ENCODE measurements around the gene EHD3. TPM values are rescaled to one million over a fixed set of nuclear protein-coding genes. Genes with fewer than 3 reads are reported as not detected.
A peak's percentile ranks its signal among the peaks of the same experiment; 100 is the strongest.

EHD3 gene
- total RNA-seq, 1 donor from 2014 or later = 40.3 TPM

DNA sequence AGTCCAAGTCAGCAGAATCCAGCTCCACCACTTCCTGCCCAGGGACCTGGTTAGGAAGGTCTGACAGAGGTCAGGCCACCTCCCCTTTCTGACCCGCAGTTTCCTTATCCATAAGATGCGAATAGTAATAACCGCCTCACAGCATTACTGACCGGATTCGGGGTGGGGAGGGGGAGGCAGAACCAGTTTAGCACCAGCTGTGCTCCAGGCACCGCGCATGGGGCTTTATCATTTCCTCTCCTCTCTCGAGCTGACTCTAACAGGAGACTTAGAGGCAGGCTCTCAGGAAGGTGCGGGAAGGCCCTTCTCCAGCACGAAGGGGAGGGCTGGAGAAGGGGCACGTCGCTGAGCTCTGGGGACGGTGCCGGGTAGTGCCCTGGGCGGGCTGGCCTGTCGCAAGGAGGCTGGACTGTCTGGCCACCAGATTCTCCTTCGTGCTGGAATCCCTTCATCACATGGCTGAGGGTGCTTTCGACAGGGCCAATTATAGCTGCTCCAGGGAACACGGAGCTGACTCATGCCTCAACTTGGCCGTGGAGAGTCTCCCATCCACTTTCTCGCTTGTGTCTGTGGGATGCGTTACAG lies 5.7 kb downstream of the EHD3 start:
- no peak overlapping the region for H3K27ac Mint-ChIP-seq
- no peaks in the 10 kb centered on the region for H3K9me3 Mint-ChIP-seq
- TF ChIP-seq, protein P1, sequence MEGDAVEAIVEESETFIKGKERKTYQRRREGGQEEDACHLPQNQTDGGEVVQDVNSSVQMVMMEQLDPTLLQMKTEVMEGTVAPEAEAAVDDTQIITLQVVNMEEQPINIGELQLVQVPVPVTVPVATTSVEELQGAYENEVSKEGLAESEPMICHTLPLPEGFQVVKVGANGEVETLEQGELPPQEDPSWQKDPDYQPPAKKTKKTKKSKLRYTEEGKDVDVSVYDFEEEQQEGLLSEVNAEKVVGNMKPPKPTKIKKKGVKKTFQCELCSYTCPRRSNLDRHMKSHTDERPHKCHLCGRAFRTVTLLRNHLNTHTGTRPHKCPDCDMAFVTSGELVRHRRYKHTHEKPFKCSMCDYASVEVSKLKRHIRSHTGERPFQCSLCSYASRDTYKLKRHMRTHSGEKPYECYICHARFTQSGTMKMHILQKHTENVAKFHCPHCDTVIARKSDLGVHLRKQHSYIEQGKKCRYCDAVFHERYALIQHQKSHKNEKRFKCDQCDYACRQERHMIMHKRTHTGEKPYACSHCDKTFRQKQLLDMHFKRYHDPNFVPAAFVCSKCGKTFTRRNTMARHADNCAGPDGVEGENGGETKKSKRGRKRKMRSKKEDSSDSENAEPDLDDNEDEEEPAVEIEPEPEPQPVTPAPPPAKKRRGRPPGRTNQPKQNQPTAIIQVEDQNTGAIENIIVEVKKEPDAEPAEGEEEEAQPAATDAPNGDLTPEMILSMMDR (IDR thresholded peaks at IDR 0.05) = no peak
- ChIA-PET CTCF (interaction anchor here (1.0 kb wide), 1 partner anchor 70 kb away, joined by 3 read pairs; no protein-coding TSS in a partner anchor), POLR2A (interaction anchor here (0.7 to 1.9 kb wide), 3 partner anchors 11 to 20 kb away, joined by 3 to 5 read pairs (median 3); no protein-coding TSS in a partner anchor)
- no peak for DNase-seq
- intact Hi-C loops (cut with micrococcal nuclease) = loop anchor here (10.0 kb wide), 1 partner anchor 945 kb away; no protein-coding TSS in a partner anchor
- H3K27me3 Mint-ChIP-seq = no peaks in the 10 kb centered on the region
- H3K4me1 Mint-ChIP-seq = peaks cover 62% of the 10 kb centered on the region
- H3K4me3 Mint-ChIP-seq = no peak overlapping the region
- peaks cover 33% of the 10 kb centered on the region for H3K36me3 Mint-ChIP-seq (ENCODE audit: low read depth)
- ATAC-seq (ENCODE audit: low read depth) = no peak

DNA sequence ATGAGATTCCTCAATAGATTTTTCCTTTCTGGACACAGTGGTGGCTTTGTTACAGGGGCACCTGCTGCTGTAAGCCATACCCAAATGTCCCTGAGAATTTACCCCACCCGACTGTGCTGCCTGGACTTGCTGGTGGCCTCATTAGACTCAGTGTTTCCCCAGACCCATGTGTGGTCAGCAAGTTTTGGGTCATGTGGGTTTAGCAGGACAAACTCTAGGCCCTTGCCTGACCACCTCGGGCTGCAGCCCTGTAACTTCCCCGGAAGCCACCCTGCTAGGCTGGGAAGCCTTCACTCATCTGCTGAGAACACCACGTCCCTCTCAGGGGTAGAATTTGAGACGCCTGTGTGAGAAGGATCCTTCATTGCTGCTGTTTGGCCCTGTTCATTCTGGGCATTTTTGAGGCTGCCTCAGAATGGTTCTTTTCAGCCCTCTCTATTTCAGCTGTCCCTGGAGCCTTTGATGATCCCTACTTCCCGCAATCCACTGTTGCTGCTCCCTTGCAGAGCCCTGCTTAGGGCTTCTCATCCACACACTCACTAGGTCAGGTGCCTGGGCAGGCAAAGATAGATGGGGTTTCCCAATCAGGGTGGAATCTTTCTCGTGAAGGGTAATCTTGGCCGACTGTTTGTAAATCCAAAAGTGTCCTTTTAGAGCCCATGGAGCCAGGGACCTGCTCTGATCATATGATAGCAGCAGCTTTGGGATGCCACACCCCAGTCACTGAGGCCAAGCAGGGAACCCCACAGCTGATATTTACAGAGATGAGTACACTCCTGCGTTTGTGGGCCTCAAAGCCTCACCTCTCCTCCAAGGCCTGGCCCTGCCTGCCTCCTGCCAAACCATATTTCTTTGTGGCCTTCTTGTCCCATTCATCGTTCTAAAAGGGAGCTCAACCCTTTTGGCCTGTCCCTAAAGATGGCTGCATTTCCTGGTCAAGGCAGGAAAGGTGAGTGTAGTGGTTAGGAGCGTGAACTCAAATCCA lies 6.7 kb downstream of the EHD3 start:
- ChIA-PET POLR2A (interaction anchor here (0.7 to 1.9 kb wide), 5 partner anchors 10 to 21 kb away, joined by 3 to 6 read pairs (median 3); no protein-coding TSS in a partner anchor), CTCF (interaction anchor here (1.0 to 1.5 kb wide), 2 partner anchors 71 kb away, joined by 3 to 4 read pairs; no protein-coding TSS in a partner anchor)
- peak overlapping the region; percentile 76 for H3K27ac Mint-ChIP-seq
- ATAC-seq (ENCODE audit: low read depth) (no peak), DNase-seq (no peak)
- H3K4me3 Mint-ChIP-seq = no peak overlapping the region
- intact Hi-C loops (cut with micrococcal nuclease) = no loop called here
- H3K4me1 Mint-ChIP-seq = peaks cover 52% of the 10 kb centered on the region
- no peaks in the 10 kb centered on the region for H3K9me3 Mint-ChIP-seq
- TF ChIP-seq, protein P1 (IDR thresholded peaks at IDR 0.05) = no peak
- peaks cover 35% of the 10 kb centered on the region for H3K36me3 Mint-ChIP-seq (ENCODE audit: low read depth)
- no peaks in the 10 kb centered on the region for H3K27me3 Mint-ChIP-seq

GRCh38 chr2:31241625-31242270 lies 7.8 kb downstream of the EHD3 start:
- Mint-ChIP-seq H3K4me3 (no peak overlapping the region), H3K27me3 (no peaks in the 10 kb centered on the region), H3K4me1 (peaks cover 49% of the 10 kb centered on the region), H3K36me3 (ENCODE audit: low read depth) (peaks cover 41% of the 10 kb centered on the region), H3K27ac (peak overlapping the region; percentile 53), H3K9me3 (no peaks in the 10 kb centered on the region)
- CTCF ChIA-PET = interaction anchor here (1.5 kb wide), 1 partner anchor 72 kb away, joined by 4 read pairs; no protein-coding TSS in a partner anchor
- ATAC-seq (ENCODE audit: low read depth) (peak; percentile 40), DNase-seq (no peak)
- POLR2A ChIA-PET = interaction anchor here (0.7 to 1.3 kb wide), 5 partner anchors 10 to 1095 kb away, joined by 3 to 6 read pairs (median 3); partner anchors contain the start of gene YPEL5
- TF ChIP-seq, protein P1 (IDR thresholded peaks at IDR 0.05) = no peak
- intact Hi-C loops (cut with micrococcal nuclease) = loop anchor here (1.0 kb wide), 1 partner anchor 12 kb away; no protein-coding TSS in a partner anchor

- H3K4me3 Mint-ChIP-seq = no peak overlapping the region
- POLR2A ChIA-PET = interaction anchor here (1.3 kb wide), 1 partner anchor 12 kb away, joined by 6 read pairs; no protein-coding TSS in a partner anchor
- peaks cover 47% of the 10 kb centered on the region for H3K4me1 Mint-ChIP-seq
- H3K36me3 Mint-ChIP-seq (ENCODE audit: low read depth) = peaks cover 50% of the 10 kb centered on the region
- TF ChIP-seq, protein P1 (IDR thresholded peaks at IDR 0.05) = no peak
- no peaks in the 10 kb centered on the region for H3K27me3 Mint-ChIP-seq
- CTCF ChIA-PET = interaction anchor here (1.0 kb wide), 1 partner anchor 8 kb away, joined by 3 read pairs; no protein-coding TSS in a partner anchor
- H3K9me3 Mint-ChIP-seq = no peaks in the 10 kb centered on the region
- ATAC-seq (ENCODE audit: low read depth) (no peak), DNase-seq (no peak)
- H3K27ac Mint-ChIP-seq = no peak overlapping the region
- intact Hi-C loops (cut with micrococcal nuclease) = no loop called here
Observed at GRCh38 chr2:31243053-31243452, 9.1 kb downstream of the EHD3 start.
